Kidney epithelial cell (primary cell): ENCODE measurements around the gene DNAJB1. TPM values are rescaled to one million over a fixed set of nuclear protein-coding genes. Genes with fewer than 3 reads are reported as not detected.

Experiments used
- DNase-seq: peaks from one replicate; pipeline ENCODE4 v3.0.0-alpha.2; 2010; ENCODE audit warnings: low read depth
- H3K27me3 ChIP-seq: 2 replicates; pipeline ENCODE4 v1.6.0; 2011; ENCODE audit warnings: low read length; ENCODE audit not compliant: control insufficient read depth, insufficient read depth
- H3K36me3 ChIP-seq: 2 replicates; pipeline ENCODE4 v1.5.1; 2011; ENCODE audit warnings: low read length; ENCODE audit not compliant: control insufficient read depth, insufficient read depth
- H3K4me3 ChIP-seq: 2 replicates; pipeline ENCODE4 v1.5.1; 2011; ENCODE audit warnings: low read depth, mild to moderate bottlenecking, control low read depth, low read length
- total RNA-seq: library from RNA; depleted of rRNA; stranded (reverse); fragments of >200 nt; gene quantifications from 2 replicates; pipeline ENCODE4 v1.2.3, GENCODE V29; 2015
- TF ChIP-seq, protein P1 (sequence below): IDR thresholded peaks from 2 replicates; pipeline ENCODE4 v1.5.1; 2011; ENCODE audit warnings: mild to moderate bottlenecking, moderate library complexity, low read length, control low read depth, inconsistent platforms; ENCODE audit not compliant: insufficient read depth, poor library complexity, severe bottlenecking

Gene DNAJB1
- total RNA-seq, 1 donor from 2014 or later = 58.1 TPM

DNA sequence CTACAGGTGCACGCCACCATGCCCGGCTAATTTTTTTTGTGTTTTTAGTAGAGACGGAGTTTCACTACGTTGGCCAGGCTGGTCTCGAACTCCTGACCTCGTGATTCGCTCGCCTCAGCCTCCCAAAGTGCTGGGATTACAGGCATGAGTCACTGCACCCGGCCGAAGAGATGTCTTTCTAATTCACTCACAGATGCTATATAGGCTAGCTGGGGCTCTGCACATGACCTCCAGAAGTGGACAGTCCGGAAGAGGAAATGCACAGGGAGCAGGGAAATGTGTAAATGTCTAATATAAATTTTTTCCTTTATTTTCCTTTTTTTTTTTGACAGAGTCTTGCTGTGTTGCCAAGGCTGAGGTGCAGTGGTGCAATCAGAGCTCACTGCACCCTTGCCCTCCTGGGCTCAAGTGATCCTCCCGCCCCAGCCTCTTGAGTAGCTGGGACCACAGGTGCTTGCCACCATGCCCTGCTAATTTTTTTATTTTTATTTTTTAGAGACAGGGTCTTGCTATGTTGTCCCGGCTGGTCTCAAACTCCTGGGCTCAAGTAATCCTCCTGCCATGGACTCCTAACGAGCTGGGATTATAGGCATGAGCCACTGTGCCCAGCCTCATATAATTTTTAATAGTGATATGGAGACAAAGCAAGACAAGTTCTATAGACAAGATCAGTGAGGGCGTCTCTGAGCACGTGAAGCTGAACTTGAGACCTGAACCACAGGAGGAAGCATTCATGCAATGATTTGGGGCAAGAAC is 30.6 kb downstream of the DNAJB1 start:
- no peak for DNase-seq
- Histone ChIP-seq H3K27me3 (no peaks in the 10 kb centered on the region), H3K4me3 (no peak overlapping the region), H3K36me3 (no peaks in the 10 kb centered on the region)
- TF ChIP-seq, protein P1, sequence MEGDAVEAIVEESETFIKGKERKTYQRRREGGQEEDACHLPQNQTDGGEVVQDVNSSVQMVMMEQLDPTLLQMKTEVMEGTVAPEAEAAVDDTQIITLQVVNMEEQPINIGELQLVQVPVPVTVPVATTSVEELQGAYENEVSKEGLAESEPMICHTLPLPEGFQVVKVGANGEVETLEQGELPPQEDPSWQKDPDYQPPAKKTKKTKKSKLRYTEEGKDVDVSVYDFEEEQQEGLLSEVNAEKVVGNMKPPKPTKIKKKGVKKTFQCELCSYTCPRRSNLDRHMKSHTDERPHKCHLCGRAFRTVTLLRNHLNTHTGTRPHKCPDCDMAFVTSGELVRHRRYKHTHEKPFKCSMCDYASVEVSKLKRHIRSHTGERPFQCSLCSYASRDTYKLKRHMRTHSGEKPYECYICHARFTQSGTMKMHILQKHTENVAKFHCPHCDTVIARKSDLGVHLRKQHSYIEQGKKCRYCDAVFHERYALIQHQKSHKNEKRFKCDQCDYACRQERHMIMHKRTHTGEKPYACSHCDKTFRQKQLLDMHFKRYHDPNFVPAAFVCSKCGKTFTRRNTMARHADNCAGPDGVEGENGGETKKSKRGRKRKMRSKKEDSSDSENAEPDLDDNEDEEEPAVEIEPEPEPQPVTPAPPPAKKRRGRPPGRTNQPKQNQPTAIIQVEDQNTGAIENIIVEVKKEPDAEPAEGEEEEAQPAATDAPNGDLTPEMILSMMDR = no peak

DNA sequence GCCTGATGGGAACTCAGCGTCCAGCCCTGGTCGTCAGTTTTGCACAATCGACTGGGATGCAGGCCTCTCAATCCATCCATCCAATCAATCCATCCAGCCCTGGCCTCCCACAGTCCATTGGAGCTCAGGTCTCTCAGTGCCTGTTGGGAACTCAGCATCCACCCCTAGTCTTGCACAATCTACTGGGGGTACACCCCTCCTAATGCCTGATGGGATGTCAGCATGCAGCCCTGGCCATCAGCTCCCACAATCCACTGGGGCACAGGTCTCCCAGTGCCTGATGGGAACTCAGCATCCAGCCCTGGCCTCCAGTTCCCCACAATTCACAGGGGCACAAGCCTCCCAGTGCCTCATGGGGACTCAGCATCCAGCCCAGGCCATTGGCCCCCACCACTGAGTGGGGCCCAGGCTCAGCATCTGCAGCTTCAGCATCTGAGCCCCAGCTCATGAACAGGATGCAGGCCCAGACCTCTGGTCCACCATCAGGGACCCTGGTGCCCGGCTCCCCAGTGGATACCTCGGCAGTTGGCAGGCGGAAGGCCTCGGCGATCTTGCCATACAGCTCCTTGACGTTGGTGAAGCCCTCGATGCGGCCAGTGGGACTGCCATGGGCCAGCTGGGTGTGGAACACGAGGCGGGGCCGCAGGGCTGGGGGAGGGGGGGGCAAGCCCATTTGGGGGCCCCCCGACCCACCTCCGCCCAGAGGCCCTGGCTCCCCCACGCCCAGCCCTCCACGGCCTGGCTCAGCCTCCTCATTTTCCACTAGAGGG is 35.8 kb downstream of the DNAJB1 start:
- TF ChIP-seq, protein P1 = no peak
- DNase-seq = no peak
- no peak overlapping the region for H3K4me3 ChIP-seq
- peaks cover 4% of the 10 kb centered on the region for H3K36me3 ChIP-seq
- H3K27me3 ChIP-seq = no peaks in the 10 kb centered on the region

DNA sequence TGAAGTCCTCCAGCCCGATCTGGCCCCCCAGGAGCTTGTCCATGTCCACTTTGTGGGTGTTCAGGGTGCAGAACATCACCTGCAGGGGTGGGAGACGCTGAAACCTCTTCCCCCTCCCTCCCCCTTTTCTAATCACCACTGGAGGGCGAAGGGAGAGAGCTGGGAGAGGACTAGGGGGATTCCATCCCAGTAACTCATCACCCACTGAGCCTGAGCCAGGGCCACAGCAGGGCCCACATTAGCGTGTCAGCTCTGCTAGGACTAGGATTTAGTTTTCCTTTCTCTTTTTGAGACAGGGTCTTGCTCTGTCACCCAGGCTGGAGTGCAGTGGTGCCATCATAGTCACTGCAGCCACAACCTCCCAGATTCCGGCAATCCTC is 37.5 kb downstream of the DNAJB1 start:
- Histone ChIP-seq H3K36me3 (peaks cover 4% of the 10 kb centered on the region), H3K27me3 (no peaks in the 10 kb centered on the region), H3K4me3 (no peak overlapping the region)
- TF ChIP-seq, protein P1 = no peak
- no peak for DNase-seq

DNA sequence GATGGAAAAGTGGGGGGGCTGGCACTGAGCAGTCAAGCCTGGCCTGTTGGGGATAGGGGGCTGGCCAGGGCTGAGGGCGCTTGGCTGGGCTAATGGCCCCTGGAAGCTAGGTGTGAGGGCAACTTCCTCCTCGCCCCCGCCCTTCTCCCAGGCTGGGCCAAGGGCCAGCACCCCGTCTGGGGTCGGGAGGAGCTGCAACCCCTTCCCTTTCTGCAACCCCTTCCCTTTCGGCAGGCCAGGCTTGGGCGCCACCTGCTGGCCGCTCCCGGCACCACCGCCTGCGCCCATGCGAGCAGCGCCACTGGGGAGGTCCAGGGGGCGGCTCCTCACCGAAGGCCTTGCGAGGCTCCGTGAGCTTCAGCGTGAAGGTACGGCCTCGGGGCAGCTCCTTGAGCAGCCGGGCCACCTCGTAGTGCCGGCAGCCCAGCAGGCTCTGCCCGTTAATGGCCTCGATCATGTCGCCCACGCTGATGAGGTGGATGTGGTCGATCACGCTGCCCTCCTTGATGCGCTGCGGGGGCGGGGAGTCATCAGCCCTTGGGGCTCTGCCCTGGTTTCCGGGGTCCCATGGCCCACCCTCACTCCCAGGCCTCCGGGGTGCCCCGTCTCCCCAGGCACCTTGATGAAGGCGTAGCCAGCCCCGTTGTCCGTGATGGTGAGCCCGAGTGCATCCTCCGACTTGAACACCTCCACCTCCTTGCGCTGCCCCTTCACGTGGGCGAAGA is 38.1 kb downstream of the DNAJB1 start:
- no peak overlapping the region for H3K4me3 ChIP-seq
- peaks cover 4% of the 10 kb centered on the region for H3K36me3 ChIP-seq
- H3K27me3 ChIP-seq = no peaks in the 10 kb centered on the region
- TF ChIP-seq, protein P1 = peak; percentile 85
- DNase-seq = no peak

DNA sequence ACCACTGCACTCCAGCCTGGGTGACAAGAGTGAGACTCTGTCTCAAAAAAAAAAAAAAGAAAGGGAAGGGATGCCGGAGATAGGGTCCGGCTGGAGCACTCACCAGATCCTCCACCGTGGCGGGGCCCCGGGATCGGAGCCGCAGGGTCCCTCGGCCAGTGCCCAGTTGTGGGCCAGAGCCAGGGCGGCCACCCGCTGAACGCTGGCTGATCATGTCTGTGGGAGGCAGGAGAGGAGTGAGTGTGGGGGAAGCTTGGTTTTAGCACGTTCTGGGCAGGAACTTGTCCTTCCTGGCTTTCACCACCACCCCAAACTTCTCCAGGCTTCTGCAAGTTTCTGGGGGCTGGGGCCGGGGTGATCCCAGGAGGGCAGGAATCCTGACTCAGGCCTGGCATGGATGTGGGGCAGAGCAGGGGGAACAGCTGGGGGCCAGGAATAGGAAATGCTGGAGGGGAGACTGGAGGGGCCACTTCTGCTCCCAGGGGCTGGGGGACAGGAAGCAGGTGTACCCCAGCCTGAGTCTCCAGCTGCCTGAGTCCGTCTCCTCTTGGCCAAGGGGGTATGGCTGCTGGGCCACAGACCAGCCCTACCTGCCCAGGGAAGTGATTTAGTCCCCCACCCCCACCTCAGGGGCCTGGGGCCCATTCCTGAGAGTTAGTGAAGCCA is 38.8 kb downstream of the DNAJB1 start:
- TF ChIP-seq, protein P1 = no peak
- DNase-seq = no peak
- Histone ChIP-seq H3K36me3 (peaks cover 4% of the 10 kb centered on the region), H3K4me3 (no peak overlapping the region), H3K27me3 (no peaks in the 10 kb centered on the region)
